HG02642 (cell line): Measurements from ENCODE around the gene TRIM15.
A peak's percentile ranks its signal among the peaks of the same experiment; 100 is the strongest.
"Not testable (repeated sequence)": the region's sequence is repeated elsewhere in the genome, so short reads cannot be mapped to it uniquely, and the experiment has no call there.

Experiments
- ATAC-seq: cut with Tn5 transposase; IDR thresholded peaks from one replicate; pipeline ENCODE4 v1.9.1; 2021; ENCODE audit warnings: mild to moderate bottlenecking; ENCODE audit not compliant: unreplicated experiment, poor library complexity

TRIM15 gene

DNA sequence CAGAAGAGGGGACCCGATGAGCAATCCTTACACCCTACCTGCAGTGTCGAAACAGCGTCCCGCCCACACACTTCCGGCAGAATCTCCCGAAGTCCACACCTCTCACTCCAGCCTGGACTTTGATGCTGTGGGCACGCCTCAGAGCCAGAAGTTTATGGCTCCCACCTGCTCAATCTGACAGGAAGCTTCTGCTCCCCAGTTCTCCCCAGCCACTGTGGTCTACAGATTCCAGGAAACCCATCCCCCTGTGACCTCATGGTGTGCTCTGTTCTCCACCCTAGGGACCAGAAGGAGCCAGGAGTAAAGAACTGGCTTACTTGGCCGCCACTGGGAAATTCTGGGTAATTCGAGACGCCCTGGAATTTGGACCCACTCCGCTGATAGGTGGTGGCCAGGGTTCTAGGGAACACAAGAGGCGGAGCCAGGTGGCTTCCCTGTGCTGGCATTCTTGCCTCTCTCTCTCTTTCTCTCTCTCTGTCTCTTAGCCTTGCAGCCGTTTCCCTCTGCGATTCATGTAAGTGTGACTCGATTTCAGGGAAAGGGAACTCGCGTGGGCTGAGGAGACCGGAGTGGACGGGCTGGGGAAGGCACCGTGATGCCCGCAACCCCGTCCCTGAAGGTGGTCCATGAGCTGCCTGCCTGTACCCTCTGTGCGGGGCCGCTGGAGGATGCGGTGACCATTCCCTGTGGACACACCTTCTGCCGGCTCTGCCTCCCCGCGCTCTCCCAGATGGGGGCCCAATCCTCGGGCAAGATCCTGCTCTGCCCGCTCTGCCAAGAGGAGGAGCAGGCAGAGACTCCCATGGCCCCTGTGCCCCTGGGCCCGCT lies at the start of gene TRIM15:
TRIM15 (plus strand) TSS at position 457 of the 828 bp plus-strand sequence; CDS start at position 596, 139 bp downstream.
- no peak for ATAC-seq

DNA sequence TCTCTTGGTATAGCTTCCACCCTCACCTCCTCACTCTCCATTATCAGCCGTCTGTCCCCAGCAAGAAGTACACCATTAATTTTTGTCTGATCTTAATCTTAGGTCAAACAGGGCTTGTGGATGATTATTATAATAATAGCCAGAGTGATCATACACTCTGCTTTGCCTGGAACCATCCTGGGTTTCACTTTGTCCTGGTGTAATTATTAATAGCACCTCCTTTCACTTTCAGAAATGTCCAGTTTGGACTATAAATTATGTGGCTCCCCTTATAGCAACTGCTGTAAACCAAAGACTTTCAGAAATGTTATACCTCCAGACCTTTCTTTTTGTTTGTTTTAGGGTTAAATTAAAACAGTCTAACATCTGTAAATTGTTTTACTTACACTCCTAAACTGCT lies 49.5 kb upstream of the TRIM15 start:
- no peak for ATAC-seq

DNA sequence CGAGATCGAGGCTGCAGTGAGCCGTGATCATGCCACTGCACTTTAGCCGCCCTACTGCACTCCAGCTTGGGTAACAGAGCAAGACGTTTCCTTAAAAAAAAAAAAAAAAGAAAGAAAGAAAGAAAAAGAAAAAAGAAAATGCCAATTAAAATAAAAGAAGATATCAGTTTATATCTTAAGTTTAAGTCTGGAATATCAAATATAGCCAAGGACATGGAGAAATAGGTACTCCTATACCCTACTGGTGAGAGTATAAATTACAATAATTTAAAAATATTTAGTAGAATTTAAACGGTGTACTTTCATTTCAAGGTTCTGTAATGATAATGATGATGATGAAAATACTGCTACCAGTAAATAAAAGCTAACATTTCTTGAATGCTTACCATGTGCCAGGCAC lies 46.6 kb upstream of the TRIM15 start:
- ATAC-seq: no peak

DNA sequence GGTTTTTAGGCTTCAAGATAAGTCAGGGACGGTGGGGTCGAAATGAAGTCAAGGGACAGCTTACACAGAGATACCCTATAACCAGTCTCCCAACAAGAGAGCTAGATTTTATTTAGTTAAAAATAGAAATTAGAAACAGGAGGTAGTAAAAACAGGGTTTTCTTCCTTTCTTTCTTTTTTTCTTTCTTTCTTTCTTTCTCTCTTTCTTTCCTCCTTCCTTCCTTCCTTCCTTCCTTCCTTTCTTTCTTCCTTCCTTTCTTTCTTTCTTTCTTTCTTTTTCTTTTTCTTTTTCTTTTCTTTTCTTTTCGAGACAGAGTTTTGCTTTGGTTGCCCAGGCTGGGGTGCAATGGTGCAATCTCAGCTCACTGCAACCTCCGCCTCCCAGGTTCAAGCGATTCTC lies 44.7 kb upstream of the TRIM15 start:
- not testable (repeated sequence) for ATAC-seq

DNA sequence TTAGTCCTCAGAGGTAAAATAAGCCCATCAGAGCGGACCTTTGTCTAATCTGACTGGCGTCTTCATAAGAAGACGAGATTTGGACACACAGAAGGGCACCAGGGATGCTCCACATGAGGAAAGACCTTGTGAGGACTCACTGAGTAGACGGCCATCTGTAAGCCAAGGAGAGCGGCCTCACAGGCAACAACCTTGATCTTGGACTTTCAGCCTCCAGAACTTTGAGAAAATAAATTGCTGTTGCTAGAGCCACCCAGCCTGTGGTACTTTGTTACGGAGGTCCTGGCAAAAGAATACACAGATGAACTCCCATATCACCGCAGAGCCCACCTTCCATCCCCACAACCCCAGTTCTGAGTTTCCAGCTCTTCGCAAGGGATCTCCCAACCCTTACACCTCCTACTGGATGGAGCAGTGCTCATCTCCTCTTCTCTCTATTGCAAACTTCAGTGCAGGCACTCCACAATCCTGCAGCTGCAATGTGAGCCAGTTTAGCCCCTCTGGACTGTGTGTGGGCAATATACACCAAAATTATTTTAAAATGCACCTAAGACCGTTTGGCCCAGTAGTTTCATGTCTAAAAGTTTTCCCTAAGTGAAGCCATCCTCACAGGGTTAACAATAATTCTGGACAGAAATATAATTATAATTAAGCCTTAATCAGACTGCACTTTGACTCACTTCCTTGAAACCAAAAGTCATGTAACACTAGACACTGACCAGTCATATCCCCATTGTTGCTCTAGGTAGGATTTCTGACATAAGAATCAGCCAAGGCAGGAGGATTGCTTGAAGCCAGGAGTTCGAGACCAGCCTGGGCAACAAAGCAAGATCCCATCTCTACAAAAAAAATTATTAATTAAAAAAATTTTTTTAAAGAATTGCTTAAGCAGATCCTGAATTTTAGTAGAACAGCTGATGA lies 41.6 kb upstream of the TRIM15 start:
- ATAC-seq: no peak

DNA sequence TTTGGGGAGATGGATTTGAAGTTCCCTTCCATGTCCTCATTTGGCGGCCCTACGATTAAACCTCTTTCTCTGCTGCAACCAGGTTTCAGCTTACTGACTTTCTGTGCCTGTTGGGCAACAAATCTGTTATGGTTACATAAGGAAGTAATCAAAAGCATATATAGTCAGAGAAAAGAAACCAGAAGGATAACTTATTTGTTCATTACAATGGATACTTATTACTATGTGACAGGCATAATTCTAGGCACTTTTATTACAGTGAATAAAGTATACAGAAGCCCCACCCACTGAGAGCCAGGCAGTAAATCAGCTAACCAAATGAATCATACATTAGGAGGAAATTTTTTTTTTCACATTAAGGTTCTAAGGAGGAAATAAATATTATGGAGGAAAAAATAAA lies 40.8 kb upstream of the TRIM15 start:
- no peak for ATAC-seq

DNA sequence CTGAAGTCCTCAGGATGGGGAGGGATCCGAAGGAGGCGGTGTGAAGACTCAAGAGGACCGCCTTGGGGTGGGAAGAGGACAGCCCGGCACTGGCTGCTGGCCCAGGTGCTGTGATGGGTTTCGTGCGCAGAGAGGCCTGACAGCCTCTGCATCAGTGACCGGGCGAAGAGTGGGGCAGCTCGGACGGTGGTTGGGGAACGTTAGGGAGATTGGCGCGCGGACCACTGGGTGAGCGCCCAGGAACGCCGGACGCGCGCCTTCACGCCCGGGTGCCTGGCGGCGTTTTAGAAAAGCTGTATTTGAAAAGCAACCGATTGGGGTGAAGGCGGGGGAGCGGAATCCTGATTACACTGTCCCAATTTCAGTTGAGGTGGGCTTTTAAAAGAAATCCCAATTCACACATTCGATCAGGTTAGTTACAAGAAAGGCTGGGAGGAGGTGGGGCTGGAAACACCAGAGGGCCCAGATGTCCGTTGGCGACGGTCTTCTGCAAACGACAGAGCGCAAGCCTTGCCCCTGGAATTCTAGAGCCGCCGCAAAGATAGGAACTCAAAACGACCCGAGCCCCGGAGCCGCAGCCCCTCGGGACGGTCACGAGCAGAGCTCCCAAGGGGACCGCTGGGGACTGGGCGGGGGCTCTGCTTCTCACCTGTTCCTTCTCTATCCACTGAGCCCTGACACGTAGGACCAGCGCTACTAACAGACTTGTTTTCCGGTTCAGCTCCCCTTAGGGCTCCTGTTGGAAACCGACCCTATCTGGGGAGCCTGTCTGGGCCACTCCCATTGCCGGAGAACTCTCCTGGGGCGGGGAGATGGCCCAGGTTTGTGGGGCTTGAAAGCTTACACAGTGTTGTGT lies 35.9 kb upstream of the TRIM15 start:
- no peak for ATAC-seq

DNA sequence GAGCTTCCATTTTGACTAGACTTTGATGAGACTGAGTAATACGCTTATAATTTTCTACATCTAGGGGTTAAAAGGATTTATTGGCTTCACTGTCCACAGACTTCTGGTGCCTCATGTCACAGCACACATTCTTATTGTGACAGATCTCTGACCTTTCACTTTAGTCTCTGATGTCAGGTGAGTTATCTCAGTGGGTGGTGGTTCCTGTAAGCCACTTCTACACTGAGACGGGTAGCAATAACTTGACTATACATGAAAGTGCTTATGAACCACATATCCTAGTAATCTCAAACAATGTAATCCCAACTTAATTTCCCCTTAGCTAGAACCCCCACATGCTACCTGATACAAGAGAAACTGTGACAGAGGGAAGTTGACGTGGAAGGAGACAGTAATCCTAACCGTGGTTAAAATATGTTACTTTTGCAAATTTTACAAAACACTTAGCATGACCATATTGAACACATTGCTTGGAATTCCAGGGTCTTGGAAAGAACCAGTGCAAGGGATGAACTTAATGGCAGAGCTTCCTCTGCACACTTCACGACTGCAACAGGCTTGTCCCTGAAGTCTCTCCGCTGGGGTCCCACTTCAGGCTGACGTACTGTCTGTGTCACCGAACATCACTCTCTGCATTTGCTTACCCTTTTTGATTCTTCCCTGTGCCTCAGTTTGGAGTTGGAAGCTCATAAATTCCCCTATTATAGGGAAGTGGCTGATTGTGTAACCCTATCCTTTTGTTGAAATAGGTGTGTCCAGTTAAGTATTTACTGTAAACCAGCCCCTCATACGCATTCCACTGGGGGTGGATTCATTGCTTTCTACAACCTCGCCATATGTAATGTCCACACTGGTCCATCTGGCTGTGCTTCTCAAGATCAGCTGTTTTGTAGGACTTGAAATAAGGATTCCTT lies 33.8 kb upstream of the TRIM15 start:
- ATAC-seq: no peak

DNA sequence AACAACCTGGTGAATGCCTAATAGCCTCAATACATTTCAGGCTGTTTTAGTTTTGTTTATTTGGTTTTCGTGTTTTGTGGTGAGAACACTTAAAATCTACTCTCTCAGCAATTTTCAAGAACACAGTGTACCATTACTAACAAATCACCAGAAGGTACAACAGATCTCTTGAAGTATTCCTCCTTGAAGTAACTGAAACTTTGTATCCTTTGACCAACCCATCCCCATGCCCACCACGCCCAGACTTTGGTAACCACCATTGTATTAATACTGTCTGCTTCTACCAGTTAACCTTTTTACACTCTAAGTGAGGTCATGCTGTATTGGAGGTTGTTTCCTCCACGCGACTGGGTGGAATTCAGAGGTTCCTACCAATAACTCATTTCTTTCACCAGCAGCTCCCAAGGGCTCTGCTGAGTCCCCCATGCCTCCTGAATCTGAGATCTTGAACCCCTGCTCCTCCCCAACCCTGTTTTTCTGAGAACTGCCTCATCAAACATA lies 33.1 kb upstream of the TRIM15 start:
- no peak for ATAC-seq

DNA sequence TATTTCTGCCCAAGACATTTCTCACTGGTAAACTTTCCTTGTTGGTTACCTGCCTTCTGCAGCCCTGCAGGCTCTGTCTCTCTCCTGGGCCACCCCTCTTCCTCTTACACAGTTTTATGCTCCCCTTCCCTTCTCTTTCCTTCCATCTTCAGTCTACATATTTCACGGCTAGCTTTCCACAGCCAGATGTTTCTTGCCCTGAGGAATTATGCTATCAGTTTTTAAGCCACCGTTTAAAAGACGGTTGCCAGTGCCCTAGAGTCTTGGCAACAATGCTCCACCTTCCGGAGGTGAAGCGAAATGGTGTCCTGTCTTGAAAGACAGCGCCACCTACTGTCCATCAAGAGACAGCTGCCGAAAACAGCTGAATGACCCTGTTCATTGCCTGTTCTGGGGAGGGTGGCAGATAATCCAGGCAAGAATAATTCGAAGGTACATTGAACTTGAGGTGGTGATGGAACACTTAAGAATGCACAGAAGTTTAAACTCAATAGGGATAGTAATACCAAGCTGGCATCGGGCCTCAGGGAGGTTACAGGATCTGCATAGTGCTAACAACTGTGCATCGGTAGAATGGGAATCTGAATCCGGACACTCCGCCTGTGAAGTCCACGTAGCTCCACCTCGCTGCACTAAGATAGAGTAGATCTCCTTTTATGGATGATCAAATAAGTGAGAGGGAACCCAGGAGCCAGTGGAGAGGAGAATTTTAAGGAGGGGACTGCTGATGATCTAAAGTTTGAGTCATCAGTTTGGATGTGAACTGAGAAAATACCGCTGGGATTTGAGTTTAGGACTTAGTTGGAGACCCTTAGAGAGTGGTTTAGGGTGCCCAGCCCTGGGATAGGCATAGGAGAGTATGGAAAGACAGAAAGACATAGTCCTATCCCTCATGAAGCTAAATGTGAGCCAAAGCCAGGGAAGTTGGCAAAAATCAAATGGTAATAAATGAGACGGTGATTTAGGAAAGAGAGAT lies 32.2 kb upstream of the TRIM15 start:
- ATAC-seq: peak; percentile 63

DNA sequence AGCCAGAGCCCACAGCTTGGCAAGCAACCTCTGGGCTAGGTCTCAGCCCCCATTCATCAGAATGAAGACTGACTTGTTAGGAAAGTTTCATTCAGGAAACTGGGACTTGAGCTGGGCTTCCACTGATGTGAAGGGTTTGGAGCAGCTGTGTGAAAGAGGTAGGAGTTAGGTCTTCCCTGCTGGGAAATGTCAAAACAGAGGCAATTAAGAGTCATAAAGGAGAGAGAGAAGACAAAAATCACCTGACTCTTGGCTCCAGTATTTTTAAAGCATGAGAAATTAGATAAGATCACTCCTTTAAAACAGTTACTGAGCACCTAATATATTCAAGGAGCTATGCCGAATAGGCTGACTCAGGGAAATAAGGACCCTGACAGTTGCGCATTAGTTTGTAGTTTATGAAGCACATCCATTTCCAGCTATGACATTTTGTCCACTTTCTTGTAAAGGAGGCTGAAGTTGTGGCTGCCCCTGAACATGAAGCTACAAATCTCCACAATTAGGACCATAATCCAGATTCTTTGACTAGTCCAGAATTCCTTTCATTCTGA lies 31.3 kb upstream of the TRIM15 start:
- no peak for ATAC-seq

DNA sequence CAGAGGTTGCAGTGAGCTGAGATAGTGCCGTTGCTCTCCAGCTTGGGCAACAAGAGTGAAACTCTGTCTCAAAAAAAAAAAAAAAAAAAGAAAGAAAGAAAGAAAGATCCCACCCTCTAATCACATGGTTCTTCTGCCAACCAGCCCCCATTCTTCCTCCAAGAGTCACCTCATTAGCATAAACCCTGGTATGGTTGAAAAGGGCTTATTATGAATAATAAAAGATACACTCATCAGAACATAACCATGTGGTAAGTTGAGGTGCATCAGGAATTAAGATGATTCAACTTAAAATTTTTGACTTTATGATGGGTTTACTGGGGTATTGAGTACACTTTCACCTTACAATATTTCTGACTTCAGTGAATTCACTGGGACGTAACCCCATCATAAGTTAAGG lies 28.2 kb upstream of the TRIM15 start:
- ATAC-seq: no peak

DNA sequence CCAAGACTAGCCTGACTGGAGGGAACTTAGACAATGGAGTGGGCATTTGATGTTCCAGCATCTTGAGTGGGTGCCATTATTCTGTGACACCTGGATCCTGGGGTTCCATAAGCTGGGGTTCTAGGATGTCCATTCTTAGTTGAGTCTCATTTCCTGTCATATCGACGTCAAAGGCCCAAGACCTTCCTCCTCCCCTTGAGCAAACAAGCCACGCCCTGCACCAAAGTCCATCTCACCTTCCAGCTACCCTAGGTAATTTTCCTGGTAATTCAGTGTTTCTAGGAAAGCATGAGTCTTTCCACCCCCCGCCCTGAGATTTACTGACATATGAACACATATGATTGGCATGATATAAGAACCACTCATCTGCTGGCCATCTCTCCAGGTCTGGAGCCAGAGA lies 27.6 kb upstream of the TRIM15 start, which contains the start of gene TRIM40:
TRIM40 (plus strand) TSS at position 384 of the 400 bp plus-strand sequence. CDS start 897 bp downstream, outside the sequence.
- no peak for ATAC-seq

DNA sequence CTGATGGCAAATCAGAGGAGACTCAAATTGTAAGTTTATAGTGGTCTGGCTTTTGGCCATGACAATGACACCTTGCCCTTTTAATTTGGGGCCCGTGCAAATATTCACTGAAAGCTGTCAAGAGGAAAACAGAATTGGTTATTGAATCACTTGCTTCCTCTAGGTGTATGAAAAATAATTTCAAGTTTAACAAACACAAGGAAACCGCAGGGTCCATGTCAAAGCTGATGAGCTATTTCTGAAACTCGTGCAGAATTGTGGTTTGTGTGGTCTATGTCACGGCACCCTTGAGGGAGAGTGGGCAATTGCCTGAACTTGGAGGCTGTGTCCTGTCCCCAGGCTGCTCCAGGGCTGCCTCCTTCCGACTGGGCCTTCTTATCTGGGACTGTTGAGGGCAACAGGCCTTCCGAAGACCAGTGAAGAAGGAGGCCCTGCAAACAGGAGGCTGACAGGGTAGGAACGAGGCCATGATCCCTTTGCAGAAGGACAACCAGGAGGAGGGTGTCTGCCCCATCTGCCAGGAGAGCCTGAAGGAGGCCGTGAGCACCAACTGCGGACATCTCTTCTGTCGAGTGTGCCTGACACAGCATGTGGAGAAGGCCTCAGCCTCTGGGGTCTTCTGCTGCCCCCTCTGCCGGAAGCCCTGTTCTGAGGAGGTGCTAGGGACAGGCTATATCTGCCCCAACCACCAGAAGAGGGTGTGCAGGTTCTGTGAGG lies 26.6 kb upstream of the TRIM15 start:
- no peak for ATAC-seq

DNA sequence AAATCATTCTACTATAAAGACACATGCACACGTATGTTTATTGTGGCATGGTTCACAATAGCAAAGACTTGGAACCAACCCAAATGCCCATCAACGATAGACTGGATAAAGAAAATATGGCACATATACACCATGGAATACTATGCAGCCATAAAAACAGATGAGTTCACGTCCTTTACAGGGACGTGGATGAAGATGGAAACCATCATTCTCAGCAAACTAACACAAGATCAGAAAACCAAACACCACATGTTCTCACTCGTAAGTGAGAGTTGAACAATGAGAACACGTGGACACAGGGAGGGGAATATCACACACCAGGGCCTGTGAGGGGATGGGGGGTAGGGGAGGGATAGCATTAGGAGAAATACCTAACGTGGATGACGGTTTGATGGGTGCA lies 23.1 kb upstream of the TRIM15 start:
- not testable (repeated sequence) for ATAC-seq

DNA sequence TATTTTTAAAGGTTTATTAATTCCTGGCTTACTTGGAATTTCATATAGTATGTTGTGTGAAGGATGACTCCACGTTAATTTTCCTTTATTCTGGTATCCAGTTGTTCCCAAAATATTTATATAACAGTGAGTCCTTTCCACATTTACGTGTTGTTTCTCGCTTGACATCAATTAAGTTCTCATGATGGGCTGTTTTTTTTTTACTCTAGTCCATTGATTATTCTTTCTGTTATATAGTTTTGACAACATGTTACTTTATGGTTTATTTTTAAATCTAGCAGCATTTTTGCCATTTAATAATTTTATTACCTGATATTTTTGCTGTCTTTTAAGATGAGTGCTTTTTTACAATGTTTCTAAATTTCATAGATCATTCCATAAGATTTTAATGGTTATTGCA lies 20.7 kb upstream of the TRIM15 start:
- no peak for ATAC-seq

DNA sequence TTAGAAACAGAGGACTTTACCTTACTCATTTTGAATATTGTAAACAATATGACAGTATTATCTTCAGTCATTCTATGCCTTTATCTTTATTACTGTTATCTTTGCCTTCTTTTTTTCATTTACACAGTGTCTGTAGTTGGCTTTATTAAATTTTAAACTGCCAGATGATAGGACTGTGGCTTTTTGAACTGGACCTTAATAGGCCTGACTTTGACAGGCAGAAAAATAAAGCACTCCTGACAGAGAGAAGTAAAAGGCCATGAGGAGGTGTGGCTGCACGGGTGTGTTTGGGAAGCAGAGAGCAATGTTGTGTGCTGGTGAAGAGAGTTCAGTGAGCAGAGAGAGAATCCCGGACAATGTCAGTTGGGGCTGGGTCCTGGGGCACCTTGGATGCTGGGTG lies 19.6 kb upstream of the TRIM15 start:
- no peak for ATAC-seq
